Calu3 (cell line): ENCODE measurements around the gene SLC6A2. TPM values are rescaled to one million over a fixed set of nuclear protein-coding genes. Genes with fewer than 3 reads are reported as not detected.

Experiments
- BruUV-seq: library from RNA; stranded (reverse); fragments of 400-500 nt; replicated peaks from 2 replicates; lab custom pipeline; 2021; lab: Mats Ljungman, UMichigan
- CTCF ChIA-PET: fragments of 300-600 bp; sonication (Branson Sonifier 250); formaldehyde crosslinking; loops from one replicate; lab custom pipeline; 2022; ENCODE audit warnings: antibody characterized with exemption; lab: Charles Lee
- DNase-seq: peaks from one replicate; pipeline ENCODE4 v3.0.0; 2022
- H3K27ac Mint-ChIP-seq: one replicate; pipeline ENCODE4 v1.8.0; 2022; ENCODE audit warnings: mixed read lengths; ENCODE audit not compliant: unreplicated experiment
- H3K27me3 Mint-ChIP-seq: one replicate; pipeline ENCODE4 v1.8.0; 2022; ENCODE audit warnings: mixed read lengths; ENCODE audit not compliant: unreplicated experiment
- H3K36me3 Mint-ChIP-seq: one replicate; pipeline ENCODE4 v1.8.0; 2022; ENCODE audit warnings: mild to moderate bottlenecking, moderate library complexity, mixed read lengths; ENCODE audit not compliant: insufficient read depth, unreplicated experiment
- H3K4me1 Mint-ChIP-seq: one replicate; pipeline ENCODE4 v1.8.0; 2022; ENCODE audit warnings: mild to moderate bottlenecking, low read depth, mixed read lengths; ENCODE audit not compliant: unreplicated experiment
- H3K4me3 Mint-ChIP-seq: one replicate; pipeline ENCODE4 v1.8.0; 2022; ENCODE audit warnings: mild to moderate bottlenecking, low read depth, moderate library complexity, mixed read lengths; ENCODE audit not compliant: unreplicated experiment
- H3K9me3 Mint-ChIP-seq: one replicate; pipeline ENCODE4 v1.8.0; 2022; ENCODE audit warnings: low read depth, mixed read lengths; ENCODE audit not compliant: unreplicated experiment
- intact Hi-C: fragments of 100-400 bp; cut with micrococcal nuclease; formaldehyde crosslinking; loops from one replicate; pipeline ENCODE4 v1.10.0; 2022; ENCODE audit not compliant: unreplicated experiment
- total RNA-seq: library from RNA; stranded (reverse); gene quantifications from 2 replicates; pipeline ENCODE4 v1.2.3, GENCODE V29; 2022
- TF ChIP-seq, protein P1 (sequence below): fragments of 200-600 bp; IDR thresholded peaks from one replicate; pipeline ENCODE4 v1.8.0; 2022; ENCODE audit warnings: antibody characterized with exemption; ENCODE audit not compliant: unreplicated experiment

The SLC6A2 gene
- total RNA-seq, 1 experiment from 2014 or later, result not detected

DNA sequence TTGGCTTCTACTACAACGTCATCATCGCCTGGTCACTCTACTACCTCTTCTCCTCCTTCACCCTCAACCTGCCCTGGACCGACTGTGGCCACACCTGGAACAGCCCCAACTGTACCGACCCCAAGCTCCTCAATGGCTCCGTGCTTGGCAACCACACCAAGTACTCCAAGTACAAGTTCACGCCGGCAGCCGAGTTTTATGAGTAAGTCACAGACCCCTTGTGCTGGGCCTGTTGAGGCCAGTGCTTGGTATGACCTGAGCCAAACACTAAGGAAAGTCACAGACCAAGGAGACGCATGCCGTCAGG, 16.1 kb downstream of the SLC6A2 start:
- H3K27ac Mint-ChIP-seq, result no peak overlapping the region
- DNase-seq, result no peak
- no peaks in the 10 kb centered on the region for H3K4me1 Mint-ChIP-seq
- CTCF ChIA-PET, result no interaction called here
- TF ChIP-seq, protein P1, sequence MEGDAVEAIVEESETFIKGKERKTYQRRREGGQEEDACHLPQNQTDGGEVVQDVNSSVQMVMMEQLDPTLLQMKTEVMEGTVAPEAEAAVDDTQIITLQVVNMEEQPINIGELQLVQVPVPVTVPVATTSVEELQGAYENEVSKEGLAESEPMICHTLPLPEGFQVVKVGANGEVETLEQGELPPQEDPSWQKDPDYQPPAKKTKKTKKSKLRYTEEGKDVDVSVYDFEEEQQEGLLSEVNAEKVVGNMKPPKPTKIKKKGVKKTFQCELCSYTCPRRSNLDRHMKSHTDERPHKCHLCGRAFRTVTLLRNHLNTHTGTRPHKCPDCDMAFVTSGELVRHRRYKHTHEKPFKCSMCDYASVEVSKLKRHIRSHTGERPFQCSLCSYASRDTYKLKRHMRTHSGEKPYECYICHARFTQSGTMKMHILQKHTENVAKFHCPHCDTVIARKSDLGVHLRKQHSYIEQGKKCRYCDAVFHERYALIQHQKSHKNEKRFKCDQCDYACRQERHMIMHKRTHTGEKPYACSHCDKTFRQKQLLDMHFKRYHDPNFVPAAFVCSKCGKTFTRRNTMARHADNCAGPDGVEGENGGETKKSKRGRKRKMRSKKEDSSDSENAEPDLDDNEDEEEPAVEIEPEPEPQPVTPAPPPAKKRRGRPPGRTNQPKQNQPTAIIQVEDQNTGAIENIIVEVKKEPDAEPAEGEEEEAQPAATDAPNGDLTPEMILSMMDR, result no peak
- no peak overlapping the region for H3K4me3 Mint-ChIP-seq
- peaks cover 3% of the 10 kb centered on the region for H3K9me3 Mint-ChIP-seq
- intact Hi-C loops, result no loop called here
- H3K27me3 Mint-ChIP-seq, result peaks cover 20% of the 10 kb centered on the region
- no peaks in the 10 kb centered on the region for H3K36me3 Mint-ChIP-seq
- no TSS peak for BruUV-seq

DNA sequence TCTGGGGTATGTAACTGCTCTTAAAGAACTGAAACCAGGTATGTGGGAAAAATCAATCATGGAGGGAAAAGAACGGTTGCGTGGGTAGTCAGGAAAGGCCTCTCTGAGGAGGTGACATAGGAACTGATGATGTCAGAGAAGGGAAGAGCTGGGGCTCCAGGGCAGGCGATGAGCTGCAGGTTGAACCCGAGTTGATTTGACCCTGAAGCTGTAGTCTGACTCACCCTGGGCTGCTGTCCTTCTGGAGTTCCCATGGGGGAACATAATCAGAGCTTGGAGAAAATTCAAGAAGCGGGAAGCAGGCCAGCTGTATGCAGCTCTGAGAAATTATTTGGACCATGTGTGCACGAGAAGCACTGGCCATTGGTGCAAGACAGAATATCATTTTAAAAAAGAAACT, 16.7 kb downstream of the SLC6A2 start:
- peaks cover 26% of the 10 kb centered on the region for H3K27me3 Mint-ChIP-seq
- intact Hi-C loops, result no loop called here
- TF ChIP-seq, protein P1, result no peak
- CTCF ChIA-PET, result no interaction called here
- no peak for DNase-seq
- H3K36me3 Mint-ChIP-seq, result no peaks in the 10 kb centered on the region
- no peak overlapping the region for H3K4me3 Mint-ChIP-seq
- BruUV-seq, result no TSS peak
- H3K9me3 Mint-ChIP-seq, result peaks cover 3% of the 10 kb centered on the region
- H3K4me1 Mint-ChIP-seq, result no peaks in the 10 kb centered on the region
- no peak overlapping the region for H3K27ac Mint-ChIP-seq

DNA sequence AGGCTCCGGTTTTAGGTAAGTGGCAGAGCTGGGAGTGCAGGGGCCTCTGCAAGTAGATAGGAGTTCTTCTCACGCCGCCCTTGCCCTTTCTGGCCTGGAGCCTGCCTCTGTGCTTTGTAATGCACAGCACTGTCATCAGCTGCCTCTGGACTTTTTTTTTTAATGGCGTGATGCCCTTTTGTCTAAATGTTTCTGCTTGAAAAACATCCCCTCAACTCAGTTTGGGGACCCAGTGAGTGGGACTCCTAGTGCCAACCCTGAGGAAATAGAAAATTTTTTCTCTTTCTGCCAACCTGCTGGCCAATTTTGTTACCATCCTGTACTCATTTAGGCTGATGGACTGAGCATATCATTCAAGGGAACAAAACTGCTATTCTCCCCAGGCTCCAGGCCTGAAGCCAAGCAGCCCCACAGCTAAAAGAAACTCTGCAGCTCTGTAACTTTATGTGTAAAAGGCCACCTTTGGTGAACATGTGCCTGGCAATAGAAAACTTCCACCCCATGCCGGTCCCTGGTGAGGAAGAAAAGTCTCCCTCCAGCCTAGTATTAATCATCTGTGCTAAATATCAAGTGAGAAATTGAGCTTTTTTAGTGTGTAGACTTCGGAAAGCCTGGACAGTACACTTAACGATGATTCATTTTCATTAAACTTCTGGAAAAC, 22.5 kb downstream of the SLC6A2 start:
- H3K9me3 Mint-ChIP-seq, result no peaks in the 10 kb centered on the region
- no TSS peak for BruUV-seq
- no peak for DNase-seq
- intact Hi-C loops, result no loop called here
- no peak overlapping the region for H3K27ac Mint-ChIP-seq
- peaks cover 76% of the 10 kb centered on the region for H3K27me3 Mint-ChIP-seq
- CTCF ChIA-PET, result no interaction called here
- no peaks in the 10 kb centered on the region for H3K4me1 Mint-ChIP-seq
- no peaks in the 10 kb centered on the region for H3K36me3 Mint-ChIP-seq
- no peak overlapping the region for H3K4me3 Mint-ChIP-seq
- TF ChIP-seq, protein P1, result no peak

DNA sequence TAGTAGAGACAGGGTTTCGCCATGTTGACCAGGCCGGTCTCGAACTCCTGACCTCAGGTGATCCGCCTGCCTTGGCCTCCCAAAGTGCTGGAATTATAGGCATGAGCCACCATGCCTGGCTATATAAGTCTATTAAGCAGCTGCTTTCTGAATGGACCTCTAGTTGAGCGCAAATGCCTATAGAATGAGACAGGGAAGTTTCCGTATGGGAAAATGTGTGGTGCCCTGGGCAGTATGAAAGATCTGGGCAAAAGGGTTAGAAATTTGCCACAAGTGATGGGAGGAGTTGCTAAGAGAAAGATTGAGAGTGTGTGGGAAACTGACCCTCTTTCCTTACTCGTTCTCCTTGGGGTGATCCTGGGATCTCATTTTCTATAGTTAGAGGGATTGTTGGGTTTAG, 26.3 kb downstream of the SLC6A2 start:
- DNase-seq, result no peak
- Mint-ChIP-seq H3K4me1 (no peaks in the 10 kb centered on the region), H3K36me3 (no peaks in the 10 kb centered on the region), H3K4me3 (no peak overlapping the region), H3K27ac (no peak overlapping the region), H3K27me3 (peaks cover 72% of the 10 kb centered on the region), H3K9me3 (no peaks in the 10 kb centered on the region)
- intact Hi-C loops, result no loop called here
- no TSS peak for BruUV-seq
- TF ChIP-seq, protein P1, result no peak
- CTCF ChIA-PET, result no interaction called here
